B cell (primary cell): ENCODE measurements around the gene ERO1B.
"Not testable (repeated sequence)": the region's sequence is repeated elsewhere in the genome, so short reads cannot be mapped to it uniquely, and the experiment has no call there.

ENCODE experiments used
- EZH2 ChIP-seq: IDR thresholded peaks from 2 replicates; pipeline ENCODE4 v1.6.1; 2012; ENCODE audit warnings: borderline replicate concordance, low read depth, mild to moderate bottlenecking, moderate library complexity, low read length; ENCODE audit not compliant: insufficient read depth, poor library complexity, severe bottlenecking
- TF ChIP-seq, protein P1 (sequence below): fragments of 200-600 bp; IDR thresholded peaks from one replicate; pipeline ENCODE4 v1.8.0; 2022; ENCODE audit warnings: antibody characterized with exemption, mild to moderate bottlenecking

DNA sequence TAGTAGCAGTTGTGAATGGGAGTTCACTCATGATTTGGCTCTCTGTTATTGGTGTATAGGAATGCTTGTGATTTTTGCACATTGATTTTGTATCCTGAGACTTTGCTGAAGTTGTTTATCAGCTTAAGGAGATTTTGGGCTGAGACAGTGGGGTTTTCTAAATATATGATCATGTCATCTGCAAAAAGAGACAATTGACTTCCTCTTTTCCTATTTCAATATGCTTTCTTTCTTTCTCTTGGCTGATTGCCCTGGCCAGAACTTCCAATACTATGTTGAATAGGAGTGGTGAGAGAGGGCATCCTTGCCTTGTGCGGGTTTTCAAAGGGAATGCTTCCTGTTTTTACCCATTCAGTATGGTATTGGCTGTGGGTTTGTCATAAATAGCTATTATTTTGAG, 93.7 kb downstream of the ERO1B start:
- TF ChIP-seq, protein P1, sequence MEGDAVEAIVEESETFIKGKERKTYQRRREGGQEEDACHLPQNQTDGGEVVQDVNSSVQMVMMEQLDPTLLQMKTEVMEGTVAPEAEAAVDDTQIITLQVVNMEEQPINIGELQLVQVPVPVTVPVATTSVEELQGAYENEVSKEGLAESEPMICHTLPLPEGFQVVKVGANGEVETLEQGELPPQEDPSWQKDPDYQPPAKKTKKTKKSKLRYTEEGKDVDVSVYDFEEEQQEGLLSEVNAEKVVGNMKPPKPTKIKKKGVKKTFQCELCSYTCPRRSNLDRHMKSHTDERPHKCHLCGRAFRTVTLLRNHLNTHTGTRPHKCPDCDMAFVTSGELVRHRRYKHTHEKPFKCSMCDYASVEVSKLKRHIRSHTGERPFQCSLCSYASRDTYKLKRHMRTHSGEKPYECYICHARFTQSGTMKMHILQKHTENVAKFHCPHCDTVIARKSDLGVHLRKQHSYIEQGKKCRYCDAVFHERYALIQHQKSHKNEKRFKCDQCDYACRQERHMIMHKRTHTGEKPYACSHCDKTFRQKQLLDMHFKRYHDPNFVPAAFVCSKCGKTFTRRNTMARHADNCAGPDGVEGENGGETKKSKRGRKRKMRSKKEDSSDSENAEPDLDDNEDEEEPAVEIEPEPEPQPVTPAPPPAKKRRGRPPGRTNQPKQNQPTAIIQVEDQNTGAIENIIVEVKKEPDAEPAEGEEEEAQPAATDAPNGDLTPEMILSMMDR = not testable (repeated sequence)
- not testable (repeated sequence) for TF ChIP-seq EZH2
